ENCODE measurements around the gene SP3.

GRCh38 chr2:173860566-173860965 is 104.6 kb downstream of the SP3 start:
- TF ChIP-seq POLR2AphosphoS5 (IDR thresholded peaks at IDR 0.05), result no peak
- TF ChIP-seq CTCF (IDR thresholded peaks at IDR 0.05), result no peak
- no peak for TF ChIP-seq POLR2A (IDR thresholded peaks at IDR 0.05)

Data from transverse colon (tissue), 4 donors.